Common myeloid progenitor, CD34-positive (primary cell): ENCODE results near the gene KIF4A.
A peak's percentile ranks its signal among the peaks of the same experiment; 100 is the strongest.

Experiments
- CTCF ChIA-PET: fragments of 350-600 bp; sonication (Branson Sonifier 250); formaldehyde crosslinking; loops from one replicate; lab custom pipeline; 2021; ENCODE audit warnings: antibody characterized with exemption; lab: Charles Lee
- POLR2A ChIA-PET: fragments of 350-600 bp; sonication (Branson Sonifier 250); formaldehyde crosslinking; loops from one replicate; lab custom pipeline; 2021; ENCODE audit warnings: antibody characterized with exemption; lab: Charles Lee
- DNase-seq, 3 donors: peaks; one replicate each; pipeline versions ENCODE4 v3.0.0 to v3.0.0-alpha.2; 2013
- H3K27ac ChIP-seq, 2 experiments: 1 replicate in 1 of 2; 2 replicates in 1 of 2; pipeline ENCODE4 v1.7.0; 2013; ENCODE audit warnings: inconsistent platforms in 2 of 2, low read length in 2 of 2, mild to moderate bottlenecking in 2 of 2, low read depth in 1 of 2, moderate library complexity in 1 of 2; ENCODE audit not compliant: severe bottlenecking in 2 of 2, insufficient read depth in 1 of 2, poor library complexity in 1 of 2
- H3K27me3 ChIP-seq, 5 experiments: replicated peaks in 2 of 5; 1 replicate in 3 of 5; 2 replicates in 2 of 5; pipeline versions ENCODE4 v1.6.1 to v1.7.0; 2013; ENCODE audit warnings: low read length in 4 of 5, mild to moderate bottlenecking in 2 of 5, moderate library complexity in 2 of 5, inconsistent platforms in 1 of 5; ENCODE audit not compliant: insufficient read depth in 5 of 5, control insufficient read depth in 4 of 5
- H3K36me3 ChIP-seq, 4 experiments: 1 replicate in 2 of 4; 2 replicates in 2 of 4; pipeline versions ENCODE4 v1.6.1 to v1.7.0; 2013; ENCODE audit warnings: low read length in 3 of 4, control low read depth in 1 of 4, mild to moderate bottlenecking in 1 of 4; ENCODE audit not compliant: control insufficient read depth in 4 of 4, insufficient read depth in 4 of 4
- H3K4me1 ChIP-seq, 4 experiments: 1 replicate in 3 of 4; 2 replicates in 1 of 4; pipeline versions ENCODE4 v1.6.1 to v1.7.1; 2013; ENCODE audit warnings: low read length in 3 of 4, mild to moderate bottlenecking in 3 of 4, control low read depth in 1 of 4, inconsistent platforms in 1 of 4, moderate library complexity in 1 of 4; ENCODE audit not compliant: control insufficient read depth in 4 of 4, insufficient read depth in 4 of 4; ENCODE audit errors: control extremely low read depth in 1 of 4
- H3K4me3 ChIP-seq, 7 experiments: 1 replicate in 4 of 7; 2 replicates in 3 of 7; pipeline versions ENCODE4 v1.5.1 to v1.7.0; 2013; ENCODE audit warnings: mild to moderate bottlenecking in 7 of 7, low read length in 6 of 7, moderate library complexity in 6 of 7, inconsistent platforms in 2 of 7, low read depth in 2 of 7, control low read depth in 1 of 7; ENCODE audit not compliant: insufficient read depth in 4 of 7, control insufficient read depth in 1 of 7; ENCODE audit errors: extremely low read depth in 1 of 7
- H3K9me3 ChIP-seq, 5 experiments: 1 replicate in 4 of 5; 2 replicates in 1 of 5; pipeline versions ENCODE4 v1.6.1 to v1.7.1; 2013; ENCODE audit warnings: low read length in 4 of 5, mild to moderate bottlenecking in 2 of 5, inconsistent platforms in 1 of 5, low read depth in 1 of 5, moderate library complexity in 1 of 5; ENCODE audit not compliant: control insufficient read depth in 4 of 5, insufficient read depth in 2 of 5; ENCODE audit errors: control extremely low read depth in 1 of 5
- WGBS: methylation state at CpG from one replicate; pipeline ENCODE4 v1.1.5; 2013; ENCODE audit not compliant: insufficient coverage; 5-methylcytosine and 5-hydroxymethylcytosine counted together

The KIF4A gene

DNA sequence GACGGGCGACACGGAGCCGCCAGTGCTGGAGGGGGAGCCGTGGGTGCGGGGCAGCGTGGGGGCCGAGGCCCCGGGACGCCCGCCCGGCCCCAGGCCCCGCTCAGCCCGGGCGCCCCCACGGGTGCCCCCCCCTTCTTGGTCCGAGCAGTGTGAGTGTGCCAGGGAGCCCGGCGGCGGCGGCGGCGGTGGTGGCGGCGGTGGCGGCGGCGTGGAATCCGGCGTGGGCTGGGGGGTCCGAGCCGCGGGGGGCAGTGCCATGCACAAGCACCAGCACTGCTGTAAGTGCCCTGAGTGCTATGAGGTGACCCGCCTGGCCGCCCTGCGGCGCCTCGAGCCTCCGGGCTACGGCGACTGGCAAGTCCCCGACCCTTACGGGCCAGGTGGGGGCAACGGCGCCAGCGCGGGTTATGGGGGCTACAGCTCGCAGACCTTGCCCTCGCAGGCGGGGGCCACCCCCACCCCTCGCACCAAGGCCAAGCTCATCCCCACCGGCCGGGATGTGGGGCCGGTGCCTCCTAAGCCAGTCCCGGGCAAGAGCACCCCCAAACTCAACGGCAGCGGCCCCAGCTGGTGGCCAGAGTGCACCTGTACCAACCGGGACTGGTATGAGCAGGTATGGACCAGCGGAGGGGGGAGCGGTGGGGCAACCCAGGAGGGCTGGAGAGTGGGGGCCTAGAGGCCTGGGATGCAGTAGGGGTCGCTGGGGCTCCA lies 155.2 kb downstream of the KIF4A start:
- Histone ChIP-seq H3K9me3 (no peaks in the 10 kb centered on the region), H3K4me3 (peak overlapping the region in 3 of 7 experiments; percentile 24 to 45 (median 36)), H3K4me1 (peaks cover 0 to 6% (median 1%) of the 10 kb centered on the region in 4 experiments), H3K36me3 (no peaks in the 10 kb centered on the region), H3K27me3 (peaks cover 1 to 58% (median 11%) of the 10 kb centered on the region in 5 experiments), H3K27ac (no peak overlapping the region)
- no peak for DNase-seq
- WGBS = 41% methylated on average over 28 of the region's 61 CpGs
- ChIA-PET CTCF (interaction anchor here (1.2 to 3.0 kb wide), 2 partner anchors 10 to 12 kb away, joined by 3 to 12 read pairs; no protein-coding TSS in a partner anchor), POLR2A (no interaction called here)

DNA sequence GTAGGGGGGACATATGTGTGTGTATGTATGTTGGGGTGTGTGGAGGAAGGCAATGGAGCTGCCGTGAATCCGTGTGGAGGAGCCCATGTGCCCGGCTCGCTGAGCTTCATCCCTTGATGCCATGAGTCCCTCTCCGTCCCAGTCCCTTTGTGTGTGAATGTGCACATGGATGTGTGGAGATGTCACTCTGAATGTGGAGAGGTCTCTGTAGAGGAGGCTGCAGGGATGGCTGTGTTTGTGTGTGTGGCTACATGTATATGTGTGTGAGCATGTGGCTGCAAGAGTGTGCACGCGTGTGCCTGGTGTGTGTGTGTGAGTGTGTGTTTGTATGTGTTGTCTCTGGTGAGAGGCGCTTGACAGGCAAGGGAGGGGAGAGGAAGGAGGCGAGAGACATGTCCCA lies 156.0 kb downstream of the KIF4A start:
- Histone ChIP-seq H3K9me3 (no peaks in the 10 kb centered on the region), H3K36me3 (no peaks in the 10 kb centered on the region), H3K4me1 (peaks cover 0 to 6% (median 1%) of the 10 kb centered on the region in 4 experiments), H3K4me3 (no peak overlapping the region), H3K27me3 (peaks cover 1 to 57% (median 6%) of the 10 kb centered on the region in 5 experiments), H3K27ac (no peak overlapping the region)
- ChIA-PET POLR2A (no interaction called here), CTCF (interaction anchor here (3.0 kb wide), 1 partner anchor 11 kb away, joined by 12 read pairs; no protein-coding TSS in a partner anchor)
- DNase-seq = no peak
- 85% methylated on average over 7 of the region's 9 CpGs for WGBS

DNA sequence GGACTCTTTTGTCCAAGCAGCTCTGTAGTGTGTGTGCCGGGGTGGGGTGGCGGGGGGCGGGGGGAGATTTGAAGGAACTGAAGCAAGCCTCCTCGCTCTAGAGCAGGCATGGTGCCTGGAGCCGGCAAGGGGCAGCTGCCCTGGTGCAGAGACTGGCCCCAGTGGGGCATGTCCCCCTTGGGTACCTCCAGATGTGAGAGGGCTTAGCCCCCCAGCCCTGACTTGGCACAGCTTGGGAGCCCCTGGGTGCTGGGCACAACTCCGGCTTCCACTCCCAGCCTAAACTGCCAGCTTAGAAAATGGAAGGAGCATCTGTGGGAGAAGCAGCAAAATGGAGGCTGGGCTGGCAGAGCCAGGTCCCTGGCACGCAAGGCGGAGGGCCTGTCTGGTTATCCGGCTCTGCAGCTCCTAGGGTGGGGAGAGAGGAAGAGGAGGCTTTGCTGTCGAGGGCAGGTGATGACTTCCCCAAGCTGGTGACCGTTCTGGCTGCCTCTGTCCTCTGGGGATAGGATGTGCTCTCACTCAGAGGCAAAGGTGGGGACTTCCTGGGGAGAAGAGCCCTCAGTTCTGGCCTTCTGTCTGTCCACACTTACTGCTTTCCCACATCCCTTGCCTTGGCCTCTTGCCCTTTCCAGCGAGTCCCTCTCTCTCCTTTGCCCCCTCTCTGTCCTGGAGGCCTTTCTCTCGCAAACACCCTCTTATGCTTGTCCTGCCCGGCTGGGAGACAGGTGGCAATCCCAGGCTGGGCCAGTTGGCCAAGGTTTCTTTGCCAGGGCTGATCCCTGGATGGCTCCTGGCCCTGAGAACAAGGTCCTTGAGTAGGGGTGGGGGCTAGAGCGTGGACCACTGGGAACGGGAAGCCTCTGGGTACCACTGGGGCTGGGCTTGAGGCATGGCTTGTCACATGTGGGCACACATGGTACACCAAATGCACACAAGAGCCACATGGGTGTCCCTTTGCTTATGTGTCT lies 156.8 kb downstream of the KIF4A start:
- DNase-seq = no peak
- POLR2A ChIA-PET = no interaction called here
- Histone ChIP-seq H3K9me3 (no peaks in the 10 kb centered on the region), H3K36me3 (no peaks in the 10 kb centered on the region), H3K4me1 (peaks cover 0 to 6% (median 1%) of the 10 kb centered on the region in 4 experiments), H3K27me3 (peaks cover 1 to 54% (median 5%) of the 10 kb centered on the region in 5 experiments), H3K4me3 (no peak overlapping the region), H3K27ac (no peak overlapping the region)
- CTCF ChIA-PET = interaction anchor here (1.3 to 3.0 kb wide), 2 partner anchors 11 kb away, joined by 3 to 12 read pairs; no protein-coding TSS in a partner anchor
- 90% methylated on average over 16 of the region's 16 CpGs for WGBS

DNA sequence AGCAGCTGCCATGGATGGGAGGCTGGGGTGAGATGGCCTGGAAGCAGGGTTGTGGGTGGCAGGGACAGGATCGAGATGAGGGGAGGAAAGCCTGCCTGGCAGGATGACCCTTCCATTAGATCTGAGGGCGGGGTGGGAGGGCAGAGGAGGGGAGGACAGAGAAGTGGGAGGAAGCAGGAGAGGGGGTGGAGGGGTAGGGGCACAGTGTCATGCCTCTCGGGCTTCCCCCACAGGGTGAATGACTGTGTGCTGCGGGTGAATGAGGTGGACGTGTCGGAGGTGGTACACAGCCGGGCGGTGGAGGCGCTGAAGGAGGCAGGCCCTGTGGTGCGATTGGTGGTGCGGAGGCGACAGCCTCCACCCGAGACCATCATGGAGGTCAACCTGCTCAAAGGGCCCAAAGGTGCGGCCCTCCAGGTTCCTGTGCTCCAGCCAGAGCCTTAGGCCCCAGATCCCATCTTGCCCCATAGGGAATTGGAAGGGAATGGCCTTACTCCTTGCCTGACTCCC lies 159.6 kb downstream of the KIF4A start:
- POLR2A ChIA-PET = no interaction called here
- H3K27ac ChIP-seq = no peak overlapping the region
- no peak overlapping the region for H3K4me3 ChIP-seq
- no peaks in the 10 kb centered on the region for H3K9me3 ChIP-seq
- H3K27me3 ChIP-seq = peaks cover 0 to 33% (median 2%) of the 10 kb centered on the region in 5 experiments
- WGBS = 95% methylated on average over 12 of the region's 14 CpGs
- peaks cover 0 to 12% (median 5%) of the 10 kb centered on the region in 4 experiments for H3K4me1 ChIP-seq
- H3K36me3 ChIP-seq = no peaks in the 10 kb centered on the region
- DNase-seq = no peak
- CTCF ChIA-PET = interaction anchor here (1.6 to 1.8 kb wide), 2 partner anchors 26 to 104 kb away, joined by 3 to 4 read pairs; no protein-coding TSS in a partner anchor

DNA sequence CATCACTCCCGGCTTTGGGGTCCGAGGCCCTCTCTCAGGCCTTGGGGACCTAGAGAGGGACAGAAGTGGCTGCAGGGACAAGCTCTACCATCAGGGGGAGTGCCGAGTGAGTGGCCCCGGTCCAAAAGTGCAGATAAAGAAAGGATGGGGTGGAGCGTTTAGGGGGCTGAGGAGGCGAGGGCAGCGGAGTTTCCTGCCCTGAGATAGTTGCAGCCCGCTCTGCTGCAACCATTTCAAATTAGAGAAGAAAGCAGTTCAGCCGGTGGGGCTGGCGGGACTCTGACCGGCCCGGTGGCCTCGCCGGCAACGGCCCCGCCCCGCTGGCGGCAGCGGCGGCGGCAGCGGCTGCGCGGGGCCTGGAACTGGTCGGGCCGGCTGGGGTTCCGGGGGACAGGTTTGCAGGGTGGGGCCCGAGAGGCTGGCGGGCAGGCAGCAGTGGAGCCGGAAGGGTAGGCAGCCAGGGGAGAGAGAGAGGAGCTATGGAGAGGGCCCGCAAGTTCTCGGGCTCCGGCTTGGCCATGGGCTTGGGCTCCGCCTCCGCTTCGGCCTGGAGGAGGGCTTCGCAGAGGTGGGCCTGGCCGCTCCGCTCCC lies 162.3 kb downstream of the KIF4A start:
- no peaks in the 10 kb centered on the region for H3K36me3 ChIP-seq
- POLR2A ChIA-PET = no interaction called here
- H3K9me3 ChIP-seq = no peaks in the 10 kb centered on the region
- peak overlapping the region; percentile 40 to 78 (median 57) for H3K4me3 ChIP-seq
- WGBS = 23% methylated on average over 32 of the region's 39 CpGs
- CTCF ChIA-PET = interaction anchor here (1.0 to 2.9 kb wide), 6 partner anchors 10 to 102 kb away, joined by 3 to 12 read pairs (median 4); partner anchors contain the start of gene GDPD2
- H3K27ac ChIP-seq = no peak overlapping the region
- peaks cover 7 to 26% (median 15%) of the 10 kb centered on the region in 4 experiments for H3K4me1 ChIP-seq
- H3K27me3 ChIP-seq = peaks cover 0 to 7% (median 0%) of the 10 kb centered on the region in 5 experiments
- peak in 2 of 3 donors; percentile 61 to 65 for DNase-seq

DNA sequence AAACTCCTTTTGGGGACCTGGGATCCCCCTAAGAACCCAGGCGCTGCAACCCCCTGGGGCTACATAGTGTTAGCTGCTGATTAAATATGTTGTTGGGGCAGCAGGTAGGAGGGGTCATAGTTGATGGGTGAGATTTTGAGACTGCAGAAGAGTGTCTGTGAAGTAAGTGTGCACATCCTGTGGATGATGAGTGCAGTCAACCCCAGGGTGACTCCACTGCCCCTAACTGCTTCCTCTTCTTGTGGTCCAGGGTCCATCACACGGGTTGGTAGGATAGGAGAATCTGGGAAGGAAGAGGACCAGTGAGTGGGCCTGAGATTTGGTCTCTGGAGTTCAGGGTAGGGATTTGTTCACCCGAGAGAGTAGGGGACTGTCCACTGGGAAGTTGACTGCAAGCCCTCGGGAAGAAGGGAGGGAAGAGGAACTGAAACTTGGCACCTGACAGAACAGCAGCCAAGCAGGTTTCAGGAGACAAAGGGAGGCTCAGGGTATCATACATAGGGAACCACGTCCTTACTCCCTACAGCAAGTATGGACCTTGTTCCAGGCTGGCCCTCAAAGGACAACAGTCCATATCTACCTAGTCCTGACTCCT lies 163.2 kb downstream of the KIF4A start:
- WGBS = 56% methylated on average over 4 of the region's 5 CpGs
- Histone ChIP-seq H3K4me3 (peak overlapping the region in 4 of 7 experiments; percentile 57 to 78 (median 64)), H3K27ac (no peak overlapping the region), H3K4me1 (peaks cover 7 to 26% (median 15%) of the 10 kb centered on the region in 4 experiments), H3K27me3 (peaks cover 0 to 3% (median 0%) of the 10 kb centered on the region in 5 experiments), H3K9me3 (no peaks in the 10 kb centered on the region), H3K36me3 (no peaks in the 10 kb centered on the region)
- DNase-seq = no peak
- POLR2A ChIA-PET = no interaction called here
- CTCF ChIA-PET = interaction anchor here (1.0 to 2.9 kb wide), 2 partner anchors 18 to 101 kb away, joined by 6 to 12 read pairs; no protein-coding TSS in a partner anchor
